Endodermal cell (in vitro differentiated cells): ENCODE measurements around the gene DPY30. TPM values are rescaled to one million over a fixed set of nuclear protein-coding genes. Genes with fewer than 3 reads are reported as not detected.

Experiments
- DNase-seq: peaks from one replicate; pipeline ENCODE4 v3.0.0-alpha.2; 2017
- H3K27ac ChIP-seq: 2 replicates; pipeline ENCODE4 v1.5.1; 2013; ENCODE audit warnings: mild to moderate bottlenecking, low read depth, low read length, moderate library complexity
- H3K27me3 ChIP-seq: 2 replicates; pipeline ENCODE4 v1.6.1; 2013; ENCODE audit warnings: mild to moderate bottlenecking, low read length, moderate library complexity; ENCODE audit not compliant: insufficient read depth, control insufficient read depth, poor library complexity, severe bottlenecking
- H3K36me3 ChIP-seq: 2 replicates; pipeline ENCODE4 v1.7.0; 2013; ENCODE audit warnings: mild to moderate bottlenecking, low read length, moderate library complexity; ENCODE audit not compliant: control insufficient read depth, insufficient read depth
- H3K4me1 ChIP-seq: one replicate; pipeline ENCODE4 v1.7.0; 2013; ENCODE audit warnings: low read length; ENCODE audit not compliant: control insufficient read depth, insufficient read depth
- H3K4me3 ChIP-seq: 2 replicates; pipeline ENCODE4 v1.5.1; 2013; ENCODE audit warnings: mild to moderate bottlenecking, low read length, moderate library complexity
- H3K9ac ChIP-seq: 2 replicates; pipeline ENCODE4 v1.6.1; 2013; ENCODE audit warnings: mild to moderate bottlenecking, low read length, moderate library complexity; ENCODE audit not compliant: poor library complexity, severe bottlenecking; ENCODE audit errors: extremely low read depth
- H3K9me3 ChIP-seq: 2 replicates; pipeline ENCODE4 v1.6.1; 2013; ENCODE audit warnings: mild to moderate bottlenecking, low read length, moderate library complexity; ENCODE audit not compliant: control insufficient read depth
- H3K27ac Mint-ChIP-seq: 2 replicates; pipeline ENCODE4 v1.8.0; 2020; ENCODE audit warnings: mixed read lengths
- H3K27me3 Mint-ChIP-seq: 2 replicates; pipeline ENCODE4 v1.8.0; 2021; ENCODE audit warnings: mild to moderate bottlenecking, mixed read lengths; ENCODE audit not compliant: insufficient read depth
- H3K36me3 Mint-ChIP-seq: 2 replicates; pipeline ENCODE4 v1.8.0; 2020; ENCODE audit warnings: low read depth, mixed read lengths
- H3K4me1 Mint-ChIP-seq: 2 replicates; pipeline ENCODE4 v1.8.0; 2020; ENCODE audit warnings: mixed read lengths
- H3K4me3 Mint-ChIP-seq: 2 replicates; pipeline ENCODE4 v1.8.0; 2020; ENCODE audit warnings: mild to moderate bottlenecking, moderate library complexity, mixed read lengths
- H3K9me3 Mint-ChIP-seq: 2 replicates; pipeline ENCODE4 v1.8.0; 2020; ENCODE audit warnings: mild to moderate bottlenecking, mixed read lengths
- CTCF ChIP-seq: fragments of 200-600 bp; sonication (generic); conservative IDR thresholded peaks from 2 replicates; pipeline ENCODE4 v1.5.0; 2021; ENCODE audit warnings: antibody characterized with exemption, mild to moderate bottlenecking
- WGBS, 2 experiments: methylation state at CpG; one replicate each; pipeline versions ENCODE4 v1.1.5 to v1.1.7; 2013; ENCODE audit warnings: missing lambda C conversion rate in 2 of 2, mixed read lengths in 1 of 2; ENCODE audit not compliant: insufficient coverage in 1 of 2, insufficient read length in 1 of 2; 5-methylcytosine and 5-hydroxymethylcytosine counted together
- total RNA-seq, 2 donors: library from RNA; stranded (reverse); fragmentation: NEBNext Ultra II Directional in 1 of 2; extraction: Animal tissue kit (Norgen Biotek cat#: 25700) in 1 of 2; gene quantifications; 2 replicates in 1 of 2; 3 replicates in 1 of 2; pipeline ENCODE4 v1.2.1, GENCODE V29; 2021

Gene DPY30
- total RNA-seq, 2 donors from 2014 or later: 146 to 173 TPM

- peaks cover 4% of the 10 kb centered on the region for H3K36me3 Mint-ChIP-seq
- 5 to 6% methylated on average over 6 to 10 of the region's 10 CpGs for WGBS, 2 experiments
Measured at GRCh38 chr2:32008805-32009515, 30.6 kb downstream of the DPY30 start.

GRCh38 chr2:32007121-32007391 is 32.5 kb downstream of the DPY30 start:
- TF ChIP-seq CTCF: no peak
- H3K4me1 ChIP-seq: peaks cover 3% of the 10 kb centered on the region
- H3K9ac ChIP-seq: no peak overlapping the region
- H3K4me3 Mint-ChIP-seq: no peak overlapping the region
- H3K27me3 ChIP-seq: no peaks in the 10 kb centered on the region
- H3K9me3 Mint-ChIP-seq: no peaks in the 10 kb centered on the region
- peaks cover 3% of the 10 kb centered on the region for H3K36me3 Mint-ChIP-seq
- H3K9me3 ChIP-seq: no peaks in the 10 kb centered on the region
- H3K27ac ChIP-seq: no peak overlapping the region
- no peak overlapping the region for H3K4me3 ChIP-seq
- H3K36me3 ChIP-seq: no peaks in the 10 kb centered on the region
- H3K27me3 Mint-ChIP-seq: no peaks in the 10 kb centered on the region
- H3K4me1 Mint-ChIP-seq: peaks cover 27% of the 10 kb centered on the region
- no peak for DNase-seq
- no peak overlapping the region for H3K27ac Mint-ChIP-seq

More at GRCh38 chr2:32008805-32009515, 30.6 kb downstream of the DPY30 start:
- Mint-ChIP-seq H3K9me3 (no peaks in the 10 kb centered on the region), H3K27me3 (no peaks in the 10 kb centered on the region), H3K4me1 (peaks cover 27% of the 10 kb centered on the region), H3K27ac (peak overlapping the region; percentile 84), H3K4me3 (peak overlapping the region; percentile 91)
- DNase-seq: no peak
- Histone ChIP-seq H3K4me3 (peak overlapping the region; percentile 93), H3K27me3 (no peaks in the 10 kb centered on the region), H3K9ac (peak overlapping the region; percentile 37), H3K9me3 (no peaks in the 10 kb centered on the region), H3K27ac (peak overlapping the region; percentile 78), H3K4me1 (peaks cover 3% of the 10 kb centered on the region), H3K36me3 (no peaks in the 10 kb centered on the region)
- no peak for TF ChIP-seq CTCF

- peaks cover 5% of the 10 kb centered on the region for H3K36me3 Mint-ChIP-seq
- H3K9me3 ChIP-seq: no peaks in the 10 kb centered on the region
- peaks cover 3% of the 10 kb centered on the region for H3K36me3 ChIP-seq
- TF ChIP-seq CTCF: no peak
- H3K27ac Mint-ChIP-seq: no peak overlapping the region
- no peak overlapping the region for H3K4me3 Mint-ChIP-seq
- no peak for DNase-seq
- no peak overlapping the region for H3K4me3 ChIP-seq
- H3K9ac ChIP-seq: no peak overlapping the region
- H3K9me3 Mint-ChIP-seq: no peaks in the 10 kb centered on the region
- no peaks in the 10 kb centered on the region for H3K27me3 Mint-ChIP-seq
- no peak overlapping the region for H3K27ac ChIP-seq
- H3K4me1 Mint-ChIP-seq: peaks cover 20% of the 10 kb centered on the region
- H3K27me3 ChIP-seq: no peaks in the 10 kb centered on the region
- H3K4me1 ChIP-seq: peaks cover 3% of the 10 kb centered on the region
- WGBS, 2 experiments: 92 to 100% methylated on average over 2 of the region's 2 CpGs
Measured at GRCh38 chr2:32005371-32005976, 34.1 kb downstream of the DPY30 start.
